ENCODE measurements around the gene SPATA12.
"Not testable (repeated sequence)": the region's sequence is repeated elsewhere in the genome, so short reads cannot be mapped to it uniquely, and the experiment has no call there.

The SPATA12 gene

GRCh38 chr3:57053122-57053521 is 7.3 kb upstream of the SPATA12 start:
- DNase-seq = no peak

- no peak for DNase-seq
Measured at GRCh38 chr3:57057351-57057750, 3.1 kb upstream of the SPATA12 start.

GRCh38 chr3:57059411-57059810 is 1.1 kb upstream of the SPATA12 start:
- no peak for DNase-seq

- no peak for DNase-seq
Measured at GRCh38 chr3:57061556-57061955, 1.1 kb downstream of the SPATA12 start.

GRCh38 chr3:57062101-57062631 is 1.7 kb downstream of the SPATA12 start:
- no peak for DNase-seq

GRCh38 chr3:57063032-57063431 is 2.6 kb downstream of the SPATA12 start:
- DNase-seq = no peak

GRCh38 chr3:57064001-57064400 is 3.5 kb downstream of the SPATA12 start:
- no peak for DNase-seq

GRCh38 chr3:57064572-57064971 is 4.1 kb downstream of the SPATA12 start:
- DNase-seq = no peak

GRCh38 chr3:57065588-57065987 is 5.1 kb downstream of the SPATA12 start:
- DNase-seq = no peak

- no peak for DNase-seq
Measured at GRCh38 chr3:57066471-57066870, 6.0 kb downstream of the SPATA12 start.

- peak; percentile 77 for DNase-seq
Measured at GRCh38 chr3:57068437-57069089, 8.1 kb downstream of the SPATA12 start.

GRCh38 chr3:57069503-57069902 is 9.0 kb downstream of the SPATA12 start:
- no peak for DNase-seq

- DNase-seq = no peak
Measured at GRCh38 chr3:57073628-57074027, 13.2 kb downstream of the SPATA12 start.

- DNase-seq = no peak
Measured at GRCh38 chr3:57074135-57074534, 13.7 kb downstream of the SPATA12 start.

GRCh38 chr3:57076422-57076951 is 16.0 kb downstream of the SPATA12 start:
- no peak for DNase-seq

- DNase-seq = no peak
Measured at GRCh38 chr3:57077630-57078343, 17.3 kb downstream of the SPATA12 start.

GRCh38 chr3:57078344-57078634 is 17.8 kb downstream of the SPATA12 start:
- no peak for DNase-seq

- no peak for DNase-seq
Measured at GRCh38 chr3:57078635-57079473, 18.4 kb downstream of the SPATA12 start.

GRCh38 chr3:57079474-57079831 is 19.0 kb downstream of the SPATA12 start:
- no peak for DNase-seq

- no peak for DNase-seq
Measured at GRCh38 chr3:57080171-57080570, 19.7 kb downstream of the SPATA12 start.

- no peak for DNase-seq
Measured at GRCh38 chr3:57081173-57081572, 20.7 kb downstream of the SPATA12 start.

- no peak for DNase-seq
Measured at GRCh38 chr3:57082481-57082880, 22.0 kb downstream of the SPATA12 start.

- not testable (repeated sequence) for DNase-seq
Measured at GRCh38 chr3:57083266-57083995, 23.0 kb downstream of the SPATA12 start.

Measured in HCEC 1CT (cell line).